Endodermal cell (in vitro differentiated cells): ENCODE data around the gene KRTAP4-4. TPM values are rescaled to one million over a fixed set of nuclear protein-coding genes. Genes with fewer than 3 reads are reported as not detected.

Experiments used
- DNase-seq: peaks from one replicate; pipeline ENCODE4 v3.0.0-alpha.2; 2017
- H3K27ac ChIP-seq: 2 replicates; pipeline ENCODE4 v1.5.1; 2013; ENCODE audit warnings: mild to moderate bottlenecking, low read depth, low read length, moderate library complexity
- H3K27me3 ChIP-seq: 2 replicates; pipeline ENCODE4 v1.6.1; 2013; ENCODE audit warnings: mild to moderate bottlenecking, low read length, moderate library complexity; ENCODE audit not compliant: insufficient read depth, control insufficient read depth, poor library complexity, severe bottlenecking
- H3K36me3 ChIP-seq: 2 replicates; pipeline ENCODE4 v1.7.0; 2013; ENCODE audit warnings: mild to moderate bottlenecking, low read length, moderate library complexity; ENCODE audit not compliant: control insufficient read depth, insufficient read depth
- H3K4me1 ChIP-seq: one replicate; pipeline ENCODE4 v1.7.0; 2013; ENCODE audit warnings: low read length; ENCODE audit not compliant: control insufficient read depth, insufficient read depth
- H3K4me3 ChIP-seq: 2 replicates; pipeline ENCODE4 v1.5.1; 2013; ENCODE audit warnings: mild to moderate bottlenecking, low read length, moderate library complexity
- H3K9ac ChIP-seq: 2 replicates; pipeline ENCODE4 v1.6.1; 2013; ENCODE audit warnings: mild to moderate bottlenecking, low read length, moderate library complexity; ENCODE audit not compliant: poor library complexity, severe bottlenecking; ENCODE audit errors: extremely low read depth
- H3K9me3 ChIP-seq: 2 replicates; pipeline ENCODE4 v1.6.1; 2013; ENCODE audit warnings: mild to moderate bottlenecking, low read length, moderate library complexity; ENCODE audit not compliant: control insufficient read depth
- H3K27ac Mint-ChIP-seq: 2 replicates; pipeline ENCODE4 v1.8.0; 2020; ENCODE audit warnings: mixed read lengths
- H3K27me3 Mint-ChIP-seq: 2 replicates; pipeline ENCODE4 v1.8.0; 2021; ENCODE audit warnings: mild to moderate bottlenecking, mixed read lengths; ENCODE audit not compliant: insufficient read depth
- H3K36me3 Mint-ChIP-seq: 2 replicates; pipeline ENCODE4 v1.8.0; 2020; ENCODE audit warnings: low read depth, mixed read lengths
- H3K4me1 Mint-ChIP-seq: 2 replicates; pipeline ENCODE4 v1.8.0; 2020; ENCODE audit warnings: mixed read lengths
- H3K4me3 Mint-ChIP-seq: 2 replicates; pipeline ENCODE4 v1.8.0; 2020; ENCODE audit warnings: mild to moderate bottlenecking, moderate library complexity, mixed read lengths
- H3K9me3 Mint-ChIP-seq: 2 replicates; pipeline ENCODE4 v1.8.0; 2020; ENCODE audit warnings: mild to moderate bottlenecking, mixed read lengths
- CTCF ChIP-seq: fragments of 200-600 bp; sonication (generic); conservative IDR thresholded peaks from 2 replicates; pipeline ENCODE4 v1.5.0; 2021; ENCODE audit warnings: antibody characterized with exemption, mild to moderate bottlenecking
- WGBS, 2 experiments: methylation state at CpG; one replicate each; pipeline versions ENCODE4 v1.1.5 to v1.1.7; 2013; ENCODE audit warnings: missing lambda C conversion rate in 2 of 2, mixed read lengths in 1 of 2; ENCODE audit not compliant: insufficient coverage in 1 of 2, insufficient read length in 1 of 2; 5-methylcytosine and 5-hydroxymethylcytosine counted together
- total RNA-seq, 2 donors: library from RNA; stranded (reverse); fragmentation: NEBNext Ultra II Directional in 1 of 2; extraction: Animal tissue kit (Norgen Biotek cat#: 25700) in 1 of 2; gene quantifications; 2 replicates in 1 of 2; 3 replicates in 1 of 2; pipeline ENCODE4 v1.2.1, GENCODE V29; 2021

Gene KRTAP4-4
- total RNA-seq, 2 donors from 2014 or later: not detected

GRCh38 chr17:41184480-41184961, 24.0 kb upstream of the KRTAP4-4 start, which contains the start of gene KRTAP4-1:
TSS of gene KRTAP4-1 (minus strand) at chr17:41184911. CDS start at chr17:41184854, 57 bp downstream.
- Mint-ChIP-seq H3K9me3 (no peaks in the 10 kb centered on the region), H3K36me3 (no peaks in the 10 kb centered on the region), H3K27me3 (peaks cover 3% of the 10 kb centered on the region), H3K27ac (no peak within 1 kb of the TSS), H3K4me1 (peaks cover 1% of the 10 kb centered on the region), H3K4me3 (no peak within 1 kb of the TSS)
- Histone ChIP-seq H3K27me3 (no peaks in the 10 kb centered on the region), H3K36me3 (no peaks in the 10 kb centered on the region), H3K9ac (no peak within 1 kb of the TSS), H3K4me1 (no peaks in the 10 kb centered on the region), H3K27ac (no peak within 1 kb of the TSS), H3K4me3 (no peak within 1 kb of the TSS), H3K9me3 (no peaks in the 10 kb centered on the region)
- WGBS, 2 experiments: 80 to 83% methylated on average over 4 to 8 of the region's 9 CpGs
- TF ChIP-seq CTCF: no peak
- DNase-seq: no peak

- peaks cover 1% of the 10 kb centered on the region for H3K27me3 Mint-ChIP-seq
- no peak for DNase-seq
- H3K4me1 ChIP-seq: no peaks in the 10 kb centered on the region
- H3K27me3 ChIP-seq: no peaks in the 10 kb centered on the region
- H3K4me1 Mint-ChIP-seq: peaks cover 1% of the 10 kb centered on the region
- no peaks in the 10 kb centered on the region for H3K9me3 ChIP-seq
- H3K36me3 ChIP-seq: no peaks in the 10 kb centered on the region
- H3K27ac Mint-ChIP-seq: no peak overlapping the region
- 96 to 100% methylated on average over 1 of the region's 1 CpG for WGBS, 2 experiments
- H3K4me3 Mint-ChIP-seq: no peak overlapping the region
- H3K27ac ChIP-seq: no peak overlapping the region
- no peaks in the 10 kb centered on the region for H3K9me3 Mint-ChIP-seq
- TF ChIP-seq CTCF: no peak
- no peak overlapping the region for H3K4me3 ChIP-seq
- no peak overlapping the region for H3K9ac ChIP-seq
- H3K36me3 Mint-ChIP-seq: no peaks in the 10 kb centered on the region
These were observed 18.5 kb upstream of the KRTAP4-4 start for GRCh38 chr17:41178843-41179616.

- Histone ChIP-seq H3K36me3 (no peaks in the 10 kb centered on the region), H3K27me3 (no peaks in the 10 kb centered on the region), H3K4me3 (no peak overlapping the region), H3K27ac (no peak overlapping the region), H3K9ac (no peak overlapping the region), H3K9me3 (no peaks in the 10 kb centered on the region), H3K4me1 (no peaks in the 10 kb centered on the region)
- no peak for DNase-seq
- no peak overlapping the region for H3K27ac Mint-ChIP-seq
- no peaks in the 10 kb centered on the region for H3K9me3 Mint-ChIP-seq
- WGBS, 2 experiments: 91 to 97% methylated on average over 3 of the region's 3 CpGs
- no peaks in the 10 kb centered on the region for H3K36me3 Mint-ChIP-seq
- H3K4me3 Mint-ChIP-seq: no peak overlapping the region
- peaks cover 2% of the 10 kb centered on the region for H3K27me3 Mint-ChIP-seq
- peaks cover 1% of the 10 kb centered on the region for H3K4me1 Mint-ChIP-seq
- no peak for TF ChIP-seq CTCF
These were observed 17.8 kb upstream of the KRTAP4-4 start for GRCh38 chr17:41178341-41178740.
